ENCODE measurements around the gene EME2.
"Not testable (repeated sequence)": the region's sequence is repeated elsewhere in the genome, so short reads cannot be mapped to it uniquely, and the experiment has no call there.

EME2 gene

DNA sequence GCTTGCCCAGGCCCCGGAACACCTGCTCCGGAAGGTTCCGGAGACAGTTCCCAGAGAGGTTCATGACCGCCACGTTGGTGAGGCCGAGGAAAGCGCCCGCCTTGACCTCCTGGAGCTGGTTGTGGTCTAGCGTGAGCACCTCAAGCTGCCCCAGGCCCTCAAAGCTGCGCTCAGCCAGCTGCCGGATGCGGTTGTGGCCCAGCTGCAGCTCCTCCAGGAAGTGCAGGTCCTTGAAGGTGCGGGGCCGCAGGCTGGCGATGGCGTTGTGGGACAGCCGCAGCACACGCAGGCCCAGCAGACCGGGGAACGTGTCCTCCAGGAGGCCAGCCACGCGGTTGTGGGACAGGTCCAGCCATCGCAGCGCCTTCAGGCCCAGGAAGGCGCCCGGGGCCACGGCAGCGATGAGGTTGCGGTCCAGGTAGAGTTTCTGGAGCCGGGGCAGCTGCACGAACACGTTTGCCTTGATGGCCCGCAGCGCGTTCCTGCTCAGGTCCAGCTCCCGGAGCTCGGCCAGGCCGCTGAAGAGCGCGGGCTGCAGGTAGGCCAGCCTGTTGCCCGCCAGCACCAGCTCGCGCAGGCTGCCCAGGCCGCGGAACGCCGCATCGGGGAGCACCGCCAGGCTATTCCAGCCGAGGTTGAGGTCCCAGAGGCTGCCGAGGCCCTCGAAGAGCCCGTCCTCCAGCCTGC lies 18.8 kb downstream of the EME2 start:
- no peak for DNase-seq (ENCODE audit: low read depth in 2 of 2)

- no peak for DNase-seq (ENCODE audit: low read depth in 2 of 2)
Observed at GRCh38 chr16:1791943-1792812, 19.6 kb downstream of the EME2 start.

DNA sequence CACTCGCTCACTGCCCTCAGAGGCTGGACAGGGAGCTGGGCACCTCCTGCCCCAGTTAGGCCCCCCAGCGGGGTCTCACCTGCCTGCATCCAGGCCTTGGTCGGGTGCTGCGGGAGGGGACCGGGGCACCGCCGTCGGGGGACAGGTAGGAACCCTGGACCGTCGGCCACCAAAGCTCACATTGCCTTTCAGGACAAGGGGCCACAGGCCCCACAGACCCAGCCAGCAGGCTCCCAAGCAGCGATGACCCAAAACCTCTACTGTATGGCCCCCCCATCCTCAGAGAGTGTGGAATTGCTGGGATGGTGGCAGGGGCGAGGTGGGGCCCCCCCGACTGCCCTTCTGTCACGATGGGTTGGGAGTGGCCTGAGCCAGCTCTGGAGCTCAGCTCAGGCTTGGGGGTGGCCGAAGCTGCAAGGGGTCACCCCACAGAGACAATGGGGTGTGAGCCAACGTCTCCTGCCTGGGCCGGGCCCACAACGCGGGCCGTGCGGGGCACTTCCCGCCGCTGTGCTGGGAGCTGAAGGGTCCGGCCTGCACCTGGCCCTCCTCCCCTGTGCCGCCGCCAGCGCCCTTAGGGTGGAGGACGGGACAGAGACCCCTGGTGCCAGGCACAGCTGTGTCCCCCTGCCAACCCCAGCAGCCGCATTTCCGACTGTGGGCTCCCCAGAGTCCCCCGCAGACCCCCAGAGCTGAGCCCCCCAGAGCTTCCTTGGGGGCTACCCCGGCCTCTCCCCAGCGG lies 20.4 kb downstream of the EME2 start:
- DNase-seq (ENCODE audit: low read depth in 2 of 2) = no peak

DNA sequence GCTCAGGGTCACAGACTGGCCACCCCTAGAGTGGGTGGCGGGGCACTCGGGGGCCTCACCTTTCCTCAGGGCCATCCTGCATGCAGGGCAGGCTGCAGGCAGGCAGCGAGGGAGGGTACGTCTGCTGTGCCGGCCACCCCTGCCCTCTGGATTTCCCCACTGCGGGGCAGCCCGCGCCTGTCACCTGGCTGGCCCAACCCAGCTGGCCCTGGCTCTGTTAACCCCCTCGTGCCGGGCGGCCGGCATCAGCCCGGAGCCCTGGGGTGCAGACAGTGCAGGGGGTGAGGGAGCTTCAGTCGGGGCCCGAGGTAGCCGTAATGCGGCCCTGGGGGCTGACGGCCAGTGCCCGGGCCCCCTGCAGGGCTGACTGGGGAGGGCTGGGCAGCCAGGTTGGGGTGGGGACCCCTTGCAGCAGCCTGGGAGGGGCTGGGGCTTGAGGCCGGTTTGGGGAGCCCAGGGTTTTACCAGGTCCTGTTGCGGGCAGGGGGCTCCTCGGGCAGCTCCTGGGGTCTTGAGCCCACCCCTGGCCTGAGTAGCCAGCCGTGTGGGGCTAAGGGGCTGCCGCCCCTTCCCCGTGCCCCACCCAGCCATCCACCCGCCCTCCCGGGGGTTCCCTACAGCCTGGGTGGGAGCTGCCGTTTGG lies 21.1 kb downstream of the EME2 start, which contains the start of gene IGFALS:
IGFALS (minus strand) TSS at position 128 of the 643 bp plus-strand sequence; CDS start at position 75, 53 bp downstream.
- DNase-seq (ENCODE audit: low read depth in 2 of 2) = no peak

GRCh38 chr16:1794221-1794871 lies 21.7 kb downstream of the EME2 start:
- no peak for DNase-seq (ENCODE audit: low read depth in 2 of 2)

DNA sequence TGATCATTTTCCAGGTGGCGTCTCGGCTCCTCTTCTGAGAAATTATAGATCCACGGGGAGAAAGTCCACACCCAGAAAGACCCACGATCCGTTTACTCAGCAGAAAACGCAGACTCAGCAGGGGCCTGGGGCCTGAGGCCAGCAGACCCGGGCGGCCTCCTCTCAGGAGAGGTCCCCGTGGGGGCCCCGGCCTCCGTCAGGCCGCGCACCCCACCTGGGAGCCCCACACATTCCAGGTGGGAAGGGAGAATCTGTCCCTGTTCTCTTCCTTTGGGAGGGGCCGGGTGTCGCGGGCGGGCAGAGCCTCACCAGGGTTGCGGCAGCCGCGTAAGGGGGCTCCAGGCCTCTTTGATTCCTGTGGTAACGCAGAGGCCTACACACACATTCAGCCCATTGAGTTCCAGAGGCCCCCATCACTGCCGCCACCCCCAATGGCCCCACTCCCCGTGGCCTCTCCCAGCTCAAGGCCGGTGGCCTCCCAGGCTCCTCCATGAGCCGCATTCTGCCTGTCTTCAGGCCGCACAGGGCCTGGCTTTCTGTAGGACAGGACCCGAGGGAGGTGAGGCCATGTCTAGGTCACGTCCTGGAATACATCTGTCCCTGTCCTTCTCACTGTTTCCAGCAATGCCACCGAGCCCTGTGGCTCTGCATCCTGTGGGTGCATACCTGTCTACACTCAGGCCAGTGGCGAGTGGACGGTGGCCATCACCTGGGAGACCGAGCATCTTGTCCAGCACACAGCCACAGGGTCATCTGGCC lies 22.5 kb downstream of the EME2 start:
- no peak for DNase-seq (ENCODE audit: low read depth in 2 of 2)

DNA sequence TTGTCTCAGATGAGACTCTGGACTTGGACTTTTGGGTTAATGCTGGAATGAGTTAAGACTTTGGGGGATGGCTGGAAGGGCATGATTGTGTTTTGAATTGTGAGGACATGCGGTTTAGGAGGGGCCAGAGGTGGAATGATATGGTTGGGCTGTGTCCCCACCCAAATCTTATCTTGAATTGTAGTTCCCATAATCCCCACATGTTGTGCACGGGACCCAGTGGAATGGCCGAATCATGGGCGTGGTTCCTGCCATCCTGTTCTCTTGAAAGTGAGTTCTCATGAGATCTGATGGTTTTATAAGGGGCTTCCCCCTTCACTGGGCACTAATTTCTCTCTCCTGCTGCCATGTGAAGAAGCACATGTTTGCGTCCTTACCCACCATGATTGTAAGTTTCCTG lies 26.7 kb downstream of the EME2 start:
- not testable (repeated sequence) for DNase-seq (ENCODE audit: low read depth in 2 of 2)

DNA sequence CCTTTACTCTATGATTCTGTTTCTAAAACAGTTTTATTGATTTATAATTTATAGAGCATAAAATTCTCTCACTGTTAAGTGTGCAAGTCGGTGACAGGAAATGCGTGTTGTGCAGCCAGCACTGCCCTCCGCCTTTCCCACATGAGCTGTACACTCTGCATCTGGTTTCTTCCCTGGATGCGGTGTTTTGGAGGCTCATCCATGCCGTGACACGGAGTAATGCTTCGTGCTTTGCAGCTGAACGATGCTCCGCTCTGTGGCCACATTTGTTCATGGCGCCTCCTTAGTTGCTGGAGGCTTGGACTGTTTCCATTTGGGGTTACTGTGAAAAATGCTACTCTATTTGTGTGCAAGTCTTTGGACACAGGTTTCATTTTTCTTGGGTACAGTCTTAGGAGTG lies 28.1 kb downstream of the EME2 start:
- DNase-seq (ENCODE audit: low read depth in 2 of 2) = no peak

DNA sequence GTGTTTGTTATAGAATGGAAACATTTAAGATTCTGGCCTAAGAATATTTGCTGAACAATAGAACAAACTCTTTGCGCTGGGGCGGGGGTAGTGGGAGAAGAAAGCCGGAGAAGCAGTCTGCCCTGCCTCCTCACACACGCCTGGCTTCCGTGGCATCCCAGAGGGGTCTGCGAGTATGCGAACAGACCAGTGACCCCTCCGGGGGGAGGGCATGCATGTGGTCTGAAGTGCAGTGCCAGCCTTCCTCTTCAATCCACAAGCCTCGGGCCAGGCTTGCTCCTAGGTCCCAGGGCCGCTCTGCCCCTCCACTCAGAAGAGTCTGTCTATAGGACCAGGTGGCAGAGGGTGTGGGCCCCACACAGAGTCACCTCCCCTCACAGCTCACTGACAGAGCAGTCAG lies 35.0 kb downstream of the EME2 start:
- no peak for DNase-seq (ENCODE audit: low read depth in 2 of 2)

GRCh38 chr16:1808691-1809090 lies 36.1 kb downstream of the EME2 start:
- DNase-seq (ENCODE audit: low read depth in 2 of 2) = no peak

DNA sequence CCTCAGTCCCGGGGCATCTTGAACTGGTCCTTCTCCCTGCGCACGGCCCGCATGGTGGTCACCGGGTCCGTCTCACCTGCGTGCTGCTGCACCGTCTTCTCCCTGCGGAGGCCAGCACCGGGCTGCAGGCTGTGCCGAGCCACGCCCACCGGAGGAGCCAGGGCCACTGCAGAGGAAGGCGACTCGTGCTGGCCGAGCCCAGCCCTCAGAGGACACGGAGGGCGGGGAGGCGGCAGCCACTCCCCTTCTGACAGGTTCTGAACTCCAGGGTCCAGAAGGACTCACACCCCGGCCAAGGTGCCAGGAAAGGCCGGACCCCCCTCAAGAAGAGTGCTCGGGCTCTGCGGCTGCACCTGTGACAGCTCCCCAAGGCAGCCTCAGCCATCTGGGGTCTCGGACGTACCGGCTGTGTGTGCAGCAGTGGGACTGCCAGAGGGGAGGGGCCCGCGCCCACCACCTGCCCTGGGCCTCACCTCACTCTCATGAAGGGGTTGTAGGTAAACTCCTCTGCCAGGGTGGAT lies 36.7 kb downstream of the EME2 start:
- no peak for DNase-seq (ENCODE audit: low read depth in 2 of 2)

DNA sequence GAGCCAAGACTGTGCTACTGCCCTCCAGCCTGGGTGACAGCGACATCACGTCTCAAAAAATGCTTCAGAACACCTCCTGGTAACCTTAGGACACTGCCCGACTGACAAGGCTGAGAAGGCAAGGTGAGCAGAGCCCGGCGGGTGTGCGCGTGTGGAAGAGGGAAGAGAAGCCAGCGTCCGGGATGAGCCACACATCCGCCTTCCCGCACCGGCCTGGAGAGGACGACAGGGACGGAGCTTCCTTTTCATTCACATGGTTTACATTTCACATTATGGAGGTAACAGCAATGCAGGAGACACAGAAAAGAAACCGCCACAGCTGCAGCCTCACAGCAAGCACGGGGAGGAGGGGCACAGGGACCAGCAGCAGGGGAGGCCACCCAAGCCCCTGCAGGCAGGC lies 37.5 kb downstream of the EME2 start:
- DNase-seq (ENCODE audit: low read depth in 2 of 2) = no peak

GRCh38 chr16:1810536-1810935 lies 37.9 kb downstream of the EME2 start:
- DNase-seq (ENCODE audit: low read depth in 2 of 2) = no peak

- DNase-seq (ENCODE audit: low read depth in 2 of 2) = no peak
Observed at GRCh38 chr16:1812732-1813163, 40.1 kb downstream of the EME2 start.

- no peak for DNase-seq (ENCODE audit: low read depth in 2 of 2)
Observed at GRCh38 chr16:1815461-1815860, 42.9 kb downstream of the EME2 start.

DNA sequence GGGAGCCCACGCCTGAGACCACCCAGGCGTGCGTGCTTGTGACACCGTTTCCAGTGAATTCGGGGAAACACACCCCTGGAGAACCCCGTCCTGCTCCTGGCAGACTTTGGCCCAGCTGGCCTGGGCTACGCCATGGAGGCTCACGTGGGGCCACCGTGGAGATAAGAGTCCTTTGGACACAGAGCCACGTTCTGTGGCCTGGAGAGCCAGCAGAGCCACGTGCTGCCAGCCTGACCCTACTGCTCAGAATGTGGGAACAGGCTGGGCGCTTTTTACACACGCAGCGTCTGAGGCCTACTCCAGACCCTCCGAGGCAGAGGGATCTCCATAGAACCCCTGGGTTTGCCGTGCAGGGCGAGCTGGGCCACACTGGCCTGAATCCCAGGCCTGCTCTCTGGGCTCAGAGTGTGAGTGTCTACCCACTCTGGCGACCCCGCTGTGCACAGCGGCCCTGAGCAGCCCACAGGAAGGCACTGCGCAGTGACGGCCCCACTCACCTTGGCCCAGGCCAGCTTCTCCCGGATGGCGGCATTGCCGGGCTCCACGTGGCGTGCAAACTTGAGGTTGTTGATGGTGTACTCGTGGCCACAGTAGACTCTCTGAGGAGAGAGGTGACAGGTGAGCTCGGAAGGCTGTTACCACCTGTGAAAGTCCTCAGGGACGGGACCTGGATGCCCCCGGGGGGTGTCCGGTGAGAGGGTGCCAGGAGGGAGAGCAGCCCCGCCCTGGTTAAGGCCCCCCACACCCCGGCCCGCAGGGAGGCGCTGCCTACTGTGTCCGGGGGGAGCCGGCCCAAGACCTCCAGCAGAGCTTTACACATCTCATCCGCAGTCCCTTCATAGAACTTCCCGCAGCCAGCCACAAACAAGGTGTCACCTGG lies 44.0 kb downstream of the EME2 start:
- DNase-seq (ENCODE audit: low read depth in 2 of 2) = no peak

DNA sequence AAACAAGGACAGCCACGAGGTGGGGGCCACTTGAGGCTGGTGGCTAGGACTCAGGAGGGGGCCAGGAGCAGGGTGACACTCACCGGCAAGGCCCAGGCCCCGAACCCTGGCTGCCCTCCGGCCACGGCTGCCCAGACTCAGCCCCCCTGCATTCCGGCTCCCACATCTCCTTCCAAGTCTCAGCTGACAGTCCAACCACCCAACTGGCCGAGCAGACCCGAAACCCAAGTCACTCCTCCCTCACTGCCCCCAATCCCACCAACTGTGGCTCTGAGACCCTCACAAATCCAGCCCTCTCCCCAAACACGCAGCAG lies 44.6 kb downstream of the EME2 start:
- no peak for DNase-seq (ENCODE audit: low read depth in 2 of 2)

DNA sequence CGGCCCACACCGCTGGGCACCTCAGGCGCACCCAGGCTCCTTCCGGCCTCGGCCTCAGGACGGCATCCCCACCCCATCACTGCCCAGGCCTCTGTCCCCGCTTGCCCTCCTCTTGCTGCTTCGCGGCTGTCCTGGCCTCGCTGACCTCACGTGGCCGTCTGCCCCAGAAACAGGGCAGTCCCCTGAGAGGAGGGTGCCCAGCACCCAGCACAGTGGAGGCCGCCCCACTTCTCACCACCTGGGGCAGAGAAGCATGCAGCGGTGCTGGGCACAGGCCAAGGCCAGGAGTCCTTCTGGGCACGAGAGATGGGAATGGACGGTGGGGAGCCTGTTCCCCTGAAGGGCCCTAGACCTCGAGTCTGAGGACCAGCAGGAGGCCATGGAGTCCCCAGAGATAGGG lies 45.1 kb downstream of the EME2 start:
- no peak for DNase-seq (ENCODE audit: low read depth in 2 of 2)

DNA sequence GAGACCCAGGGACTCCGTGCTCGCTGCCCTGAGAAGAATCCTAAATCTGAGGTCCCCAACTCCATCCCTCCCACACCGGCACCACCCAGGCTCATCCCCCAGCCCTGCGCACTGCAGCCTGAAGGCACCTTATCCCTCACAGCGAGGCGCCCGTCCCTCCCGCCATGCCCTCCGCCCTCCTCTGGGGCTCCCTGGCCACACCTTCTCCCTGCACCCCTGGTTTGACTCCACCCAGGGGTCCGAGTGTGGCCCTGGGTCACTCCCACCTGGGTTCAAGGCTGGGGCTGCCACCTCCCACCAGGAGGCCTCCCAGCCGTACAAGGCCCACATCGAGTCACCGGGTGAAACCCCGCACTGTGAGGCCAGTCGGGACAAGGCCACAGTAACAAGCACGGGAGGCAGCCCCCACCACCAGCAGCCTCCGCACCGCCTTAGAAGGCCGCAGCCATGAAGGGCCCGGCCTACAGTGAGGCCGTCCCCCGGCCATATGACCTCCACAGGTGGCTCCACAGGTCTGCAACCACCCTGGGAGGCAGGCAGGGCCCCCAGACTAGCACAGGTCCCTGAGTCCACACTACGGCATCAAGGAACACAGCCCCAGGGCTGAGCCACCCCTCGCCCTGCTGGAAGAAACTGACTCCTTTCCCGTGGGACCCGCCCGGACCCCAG lies 45.7 kb downstream of the EME2 start:
- DNase-seq (ENCODE audit: low read depth in 2 of 2) = no peak
